Stimulated activated naive CD8-positive, alpha-beta T cell treated with anti-CD3 and anti-CD28 coated beads, Interleukin-15, Interleukin-2, amounts not matched to agents 100 ng/mL and 50 ng/mL, for 24 hours (primary cell): ENCODE data around the gene SECISBP2L.

Experiments used
- H3K27ac Mint-ChIP-seq: one replicate; pipeline ENCODE4 v1.8.0; 2021; ENCODE audit warnings: mild to moderate bottlenecking, mixed read lengths
- H3K27me3 Mint-ChIP-seq: one replicate; pipeline ENCODE4 v1.8.0; 2021; ENCODE audit warnings: mixed read lengths
- H3K36me3 Mint-ChIP-seq: one replicate; pipeline ENCODE4 v1.8.0; 2021; ENCODE audit warnings: low read depth, mixed read lengths
- H3K4me1 Mint-ChIP-seq: one replicate; pipeline ENCODE4 v1.8.0; 2021; ENCODE audit warnings: low read depth, mixed read lengths
- H3K4me3 Mint-ChIP-seq: one replicate; pipeline ENCODE4 v1.8.0; 2021; ENCODE audit warnings: mild to moderate bottlenecking, mixed read lengths
- H3K9me3 Mint-ChIP-seq: one replicate; pipeline ENCODE4 v1.8.0; 2021; ENCODE audit warnings: mixed read lengths

The SECISBP2L gene

GRCh38 chr15:49038382-49038781 lies 7.9 kb downstream of the SECISBP2L start:
- H3K4me3 Mint-ChIP-seq: no peak overlapping the region
- H3K27ac Mint-ChIP-seq: no peak overlapping the region
- peaks cover 20% of the 10 kb centered on the region for H3K36me3 Mint-ChIP-seq
- H3K9me3 Mint-ChIP-seq: no peaks in the 10 kb centered on the region
- H3K4me1 Mint-ChIP-seq: peaks cover 52% of the 10 kb centered on the region
- no peaks in the 10 kb centered on the region for H3K27me3 Mint-ChIP-seq

DNA sequence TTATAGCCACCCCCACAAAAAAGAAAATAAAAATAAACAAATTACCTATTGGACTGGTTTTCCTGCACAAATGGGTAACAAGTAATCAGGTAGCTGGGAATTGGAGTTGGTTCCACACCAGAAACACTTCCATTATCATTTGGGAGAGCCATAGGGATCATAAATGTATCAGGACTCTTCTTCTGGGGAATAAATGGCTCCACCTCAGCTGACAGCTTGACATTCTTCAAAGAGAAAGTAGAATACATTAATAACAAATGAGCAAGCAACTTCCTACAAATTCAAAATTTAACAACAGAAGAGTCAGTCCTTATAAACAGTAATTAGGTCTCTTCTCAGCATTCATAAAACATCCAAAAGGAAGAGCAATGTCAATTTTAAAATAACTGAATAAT lies 8.7 kb downstream of the SECISBP2L start:
- Mint-ChIP-seq H3K27me3 (no peaks in the 10 kb centered on the region), H3K4me1 (peaks cover 52% of the 10 kb centered on the region), H3K9me3 (no peaks in the 10 kb centered on the region), H3K27ac (no peak overlapping the region), H3K36me3 (peaks cover 25% of the 10 kb centered on the region), H3K4me3 (no peak overlapping the region)

DNA sequence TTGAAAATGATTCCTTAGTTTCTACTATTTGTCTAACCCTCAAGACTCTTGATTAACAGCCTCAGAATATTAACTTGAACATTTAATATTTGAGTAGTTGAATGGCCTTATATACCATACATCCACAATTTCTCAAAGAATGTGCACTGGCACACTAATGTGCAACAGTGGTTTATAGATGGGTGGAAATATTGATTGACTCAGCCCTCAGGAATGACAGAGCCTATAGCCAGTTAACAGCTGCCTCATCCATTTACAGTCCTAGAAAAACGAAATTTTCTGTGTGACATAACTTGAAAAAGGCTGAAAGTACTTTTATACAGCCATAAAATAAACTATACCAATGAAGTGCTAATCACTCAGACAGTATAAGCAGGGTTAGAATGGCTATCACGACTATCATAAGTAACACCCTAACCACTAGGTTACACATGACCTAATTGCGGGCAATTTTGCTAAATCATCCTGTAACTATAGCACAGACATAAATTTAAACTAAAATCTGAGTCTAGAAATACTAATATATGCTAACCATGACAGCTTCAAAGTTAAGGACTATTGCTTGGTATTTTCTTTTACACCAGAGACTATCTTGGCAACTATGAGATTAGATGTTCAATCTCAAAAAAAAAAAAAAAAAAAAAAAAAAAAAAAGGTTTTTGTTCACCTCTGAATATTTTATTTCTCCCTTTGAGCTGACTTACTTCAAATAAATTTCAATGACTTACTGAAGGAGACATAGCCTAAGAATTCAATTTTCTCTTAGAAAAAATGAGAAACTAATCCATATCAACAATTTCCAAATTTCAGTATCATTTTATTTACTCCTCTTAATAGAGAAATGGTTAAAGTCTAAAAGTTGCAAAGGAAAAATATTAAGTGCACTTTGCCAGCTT lies 9.3 kb downstream of the SECISBP2L start:
- H3K4me1 Mint-ChIP-seq: peaks cover 46% of the 10 kb centered on the region
- H3K36me3 Mint-ChIP-seq: peaks cover 21% of the 10 kb centered on the region
- no peak overlapping the region for H3K4me3 Mint-ChIP-seq
- no peaks in the 10 kb centered on the region for H3K9me3 Mint-ChIP-seq
- H3K27me3 Mint-ChIP-seq: no peaks in the 10 kb centered on the region
- H3K27ac Mint-ChIP-seq: no peak overlapping the region

DNA sequence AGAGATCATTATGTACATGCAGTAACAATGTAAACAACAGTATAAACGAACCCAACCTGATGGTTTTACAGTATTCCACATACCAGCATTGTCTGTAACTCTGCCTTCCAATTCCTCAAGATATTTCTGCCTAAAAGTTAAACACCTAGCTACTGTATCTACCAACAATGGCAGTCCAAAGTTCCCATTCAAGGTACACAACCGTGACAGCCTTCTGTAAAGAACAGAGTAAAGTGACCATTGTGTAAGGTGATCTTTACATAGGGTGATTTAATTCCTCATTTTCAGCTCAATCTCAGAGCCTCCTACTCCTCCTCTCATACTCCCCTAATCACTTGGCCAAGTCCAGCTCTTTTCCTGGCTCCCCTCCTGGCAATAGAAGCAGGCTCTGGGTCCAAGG lies 10.4 kb downstream of the SECISBP2L start:
- Mint-ChIP-seq H3K27me3 (no peaks in the 10 kb centered on the region), H3K27ac (no peak overlapping the region), H3K4me3 (no peak overlapping the region), H3K4me1 (peaks cover 35% of the 10 kb centered on the region), H3K9me3 (no peaks in the 10 kb centered on the region), H3K36me3 (peaks cover 14% of the 10 kb centered on the region)

DNA sequence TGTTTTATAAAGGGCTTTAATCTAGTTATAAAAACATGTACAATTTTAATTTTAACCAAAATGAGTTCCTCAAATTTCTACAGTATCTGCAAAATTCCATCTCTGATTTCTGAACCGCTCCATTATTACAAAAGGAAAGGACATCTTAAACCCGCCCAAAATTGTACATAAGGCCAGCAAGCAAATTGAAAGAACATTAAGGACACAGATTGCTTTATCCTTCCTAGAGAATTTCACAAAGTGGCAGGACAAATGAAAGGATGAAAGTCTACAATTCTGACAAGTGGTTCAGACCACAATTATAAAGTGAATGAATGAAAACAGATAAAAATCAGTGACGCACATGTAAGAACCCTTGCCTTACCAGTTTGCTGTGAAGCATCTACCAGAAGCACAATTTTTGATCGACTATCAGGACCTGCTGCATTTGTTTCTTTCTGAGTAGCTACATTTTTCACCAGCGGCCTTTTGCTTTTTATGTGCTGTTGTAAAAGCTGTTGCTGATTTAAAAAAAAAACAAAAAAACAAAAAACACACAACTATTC lies 13.6 kb downstream of the SECISBP2L start:
- peaks cover 37% of the 10 kb centered on the region for H3K36me3 Mint-ChIP-seq
- peaks cover 12% of the 10 kb centered on the region for H3K4me1 Mint-ChIP-seq
- no peaks in the 10 kb centered on the region for H3K27me3 Mint-ChIP-seq
- no peak overlapping the region for H3K27ac Mint-ChIP-seq
- no peak overlapping the region for H3K4me3 Mint-ChIP-seq
- no peaks in the 10 kb centered on the region for H3K9me3 Mint-ChIP-seq

DNA sequence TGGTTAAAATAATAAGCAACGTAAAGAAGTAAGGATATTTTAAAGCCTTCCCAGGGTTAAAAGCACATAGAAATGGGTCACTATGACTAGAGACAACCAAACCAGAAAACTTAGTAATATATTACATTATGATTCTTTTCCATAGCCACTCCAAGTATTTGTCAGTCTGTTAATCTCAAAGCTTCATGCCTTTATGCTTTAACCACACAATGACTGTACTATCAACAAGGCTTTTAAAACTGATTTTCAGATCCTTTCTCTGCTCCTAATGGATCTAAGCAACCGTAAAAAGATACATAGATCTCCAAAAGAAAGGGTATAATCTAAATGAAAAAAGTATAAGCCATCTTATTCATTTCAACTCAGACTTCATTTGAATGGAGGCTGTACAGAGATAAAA lies 14.4 kb downstream of the SECISBP2L start:
- H3K36me3 Mint-ChIP-seq: peaks cover 40% of the 10 kb centered on the region
- H3K27me3 Mint-ChIP-seq: no peaks in the 10 kb centered on the region
- no peak overlapping the region for H3K4me3 Mint-ChIP-seq
- H3K9me3 Mint-ChIP-seq: no peaks in the 10 kb centered on the region
- H3K27ac Mint-ChIP-seq: no peak overlapping the region
- H3K4me1 Mint-ChIP-seq: peaks cover 3% of the 10 kb centered on the region

GRCh38 chr15:49026700-49027099 lies 19.5 kb downstream of the SECISBP2L start:
- Mint-ChIP-seq H3K27ac (no peak overlapping the region), H3K4me3 (no peak overlapping the region), H3K27me3 (no peaks in the 10 kb centered on the region), H3K36me3 (peaks cover 43% of the 10 kb centered on the region), H3K4me1 (no peaks in the 10 kb centered on the region), H3K9me3 (no peaks in the 10 kb centered on the region)

GRCh38 chr15:49024840-49025239 lies 21.4 kb downstream of the SECISBP2L start:
- no peak overlapping the region for H3K4me3 Mint-ChIP-seq
- no peaks in the 10 kb centered on the region for H3K4me1 Mint-ChIP-seq
- H3K27ac Mint-ChIP-seq: no peak overlapping the region
- no peaks in the 10 kb centered on the region for H3K9me3 Mint-ChIP-seq
- no peaks in the 10 kb centered on the region for H3K27me3 Mint-ChIP-seq
- H3K36me3 Mint-ChIP-seq: peaks cover 39% of the 10 kb centered on the region

DNA sequence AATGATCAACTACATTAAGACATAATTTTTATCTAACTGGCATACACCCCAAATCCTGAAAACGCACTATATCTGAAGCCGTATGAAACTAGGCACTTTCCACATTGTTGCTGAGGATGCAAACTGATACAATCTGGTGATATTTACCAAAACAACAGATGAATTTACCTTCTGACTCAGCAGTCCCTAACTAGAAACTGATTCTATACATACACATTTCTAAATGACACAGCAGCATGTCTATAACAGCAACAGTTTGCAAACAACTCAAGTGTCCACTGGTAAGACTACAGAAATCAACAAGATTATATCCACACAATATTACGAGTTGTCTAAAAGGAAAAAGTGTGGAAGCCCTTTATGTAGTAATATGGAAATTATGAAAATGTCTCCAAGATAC lies 22.9 kb downstream of the SECISBP2L start:
- H3K4me1 Mint-ChIP-seq: no peaks in the 10 kb centered on the region
- H3K27ac Mint-ChIP-seq: no peak overlapping the region
- no peak overlapping the region for H3K4me3 Mint-ChIP-seq
- H3K27me3 Mint-ChIP-seq: no peaks in the 10 kb centered on the region
- no peaks in the 10 kb centered on the region for H3K9me3 Mint-ChIP-seq
- peaks cover 33% of the 10 kb centered on the region for H3K36me3 Mint-ChIP-seq

DNA sequence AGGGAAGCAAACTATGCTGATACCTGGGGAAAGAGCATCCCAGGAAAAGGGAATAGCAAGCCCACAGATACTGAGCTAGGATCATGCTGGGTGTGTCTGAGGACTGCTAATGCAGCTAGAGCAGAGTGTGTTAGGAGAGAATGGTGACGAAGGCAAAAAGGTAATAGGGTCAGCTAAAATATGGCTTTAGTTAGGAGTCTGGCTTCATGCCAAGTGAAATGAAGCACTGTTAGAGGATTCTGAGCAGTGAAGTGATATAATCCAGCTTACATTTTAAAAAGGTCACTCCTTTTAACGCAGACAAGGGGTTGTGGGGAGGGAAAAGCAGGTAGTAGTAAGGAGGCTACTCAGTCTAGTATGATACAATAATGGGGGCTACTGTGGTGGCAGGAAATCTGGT lies 30.4 kb downstream of the SECISBP2L start:
- H3K9me3 Mint-ChIP-seq: no peaks in the 10 kb centered on the region
- H3K27me3 Mint-ChIP-seq: no peaks in the 10 kb centered on the region
- no peak overlapping the region for H3K4me3 Mint-ChIP-seq
- peaks cover 50% of the 10 kb centered on the region for H3K36me3 Mint-ChIP-seq
- no peak overlapping the region for H3K27ac Mint-ChIP-seq
- H3K4me1 Mint-ChIP-seq: peaks cover 8% of the 10 kb centered on the region

GRCh38 chr15:48999314-48999713 lies 46.9 kb downstream of the SECISBP2L start:
- peaks cover 74% of the 10 kb centered on the region for H3K36me3 Mint-ChIP-seq
- peaks cover 15% of the 10 kb centered on the region for H3K9me3 Mint-ChIP-seq
- no peaks in the 10 kb centered on the region for H3K4me1 Mint-ChIP-seq
- H3K27ac Mint-ChIP-seq: no peak overlapping the region
- H3K27me3 Mint-ChIP-seq: no peaks in the 10 kb centered on the region
- no peak overlapping the region for H3K4me3 Mint-ChIP-seq

DNA sequence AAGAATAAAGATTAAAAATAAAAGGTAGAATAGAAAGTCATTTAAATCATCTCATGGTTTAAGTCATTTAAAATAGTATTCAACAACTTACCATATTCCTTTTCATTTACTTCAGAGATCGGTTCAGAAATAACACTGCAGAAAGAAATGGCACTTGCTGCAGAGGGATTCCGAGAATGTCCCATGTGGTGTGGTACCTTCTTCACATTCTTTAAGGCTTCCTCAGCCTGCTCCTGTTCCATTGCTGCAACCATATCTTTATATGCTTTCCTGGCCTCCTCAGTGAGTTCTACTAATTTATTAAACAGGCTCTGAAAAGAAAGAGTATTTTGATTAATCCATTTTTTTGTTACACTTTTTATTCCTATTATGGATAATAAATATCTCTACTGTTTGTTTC lies 50.0 kb downstream of the SECISBP2L start:
- Mint-ChIP-seq H3K4me3 (no peak overlapping the region), H3K36me3 (peaks cover 68% of the 10 kb centered on the region)

GRCh38 chr15:48993380-48993779 lies 52.9 kb downstream of the SECISBP2L start:
- no peak overlapping the region for H3K4me3 Mint-ChIP-seq
- no peaks in the 10 kb centered on the region for H3K9me3 Mint-ChIP-seq
- no peak overlapping the region for H3K27ac Mint-ChIP-seq
- no peaks in the 10 kb centered on the region for H3K4me1 Mint-ChIP-seq
- peaks cover 54% of the 10 kb centered on the region for H3K36me3 Mint-ChIP-seq
- H3K27me3 Mint-ChIP-seq: no peaks in the 10 kb centered on the region

More for the DNA sequence above, 50.0 kb downstream of the SECISBP2L start:
- H3K4me1 Mint-ChIP-seq: no peaks in the 10 kb centered on the region
- H3K27me3 Mint-ChIP-seq: no peaks in the 10 kb centered on the region
- H3K27ac Mint-ChIP-seq: no peak overlapping the region
- no peaks in the 10 kb centered on the region for H3K9me3 Mint-ChIP-seq

DNA sequence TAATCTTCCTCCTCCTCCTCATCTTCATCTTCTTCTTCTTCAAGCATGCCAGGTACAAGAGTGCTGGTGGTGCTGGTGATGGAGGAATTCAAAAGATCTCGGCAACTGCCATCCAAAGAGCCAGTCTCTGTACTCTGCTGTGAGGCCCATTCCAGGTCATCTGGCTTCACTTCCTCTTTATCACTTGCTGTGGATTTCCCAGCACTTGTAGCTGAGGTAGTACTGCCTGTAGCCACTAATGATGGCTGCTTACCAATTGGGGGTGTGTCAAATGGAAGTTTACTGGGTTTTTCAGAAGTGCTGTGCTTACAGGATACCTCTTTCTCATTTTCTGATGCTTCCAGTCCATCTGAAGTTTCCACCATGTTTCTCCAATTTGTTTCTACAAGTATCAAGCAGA lies 53.7 kb downstream of the SECISBP2L start:
- H3K36me3 Mint-ChIP-seq: peaks cover 52% of the 10 kb centered on the region
- no peaks in the 10 kb centered on the region for H3K9me3 Mint-ChIP-seq
- H3K27me3 Mint-ChIP-seq: no peaks in the 10 kb centered on the region
- H3K27ac Mint-ChIP-seq: no peak overlapping the region
- H3K4me3 Mint-ChIP-seq: no peak overlapping the region
- no peaks in the 10 kb centered on the region for H3K4me1 Mint-ChIP-seq

DNA sequence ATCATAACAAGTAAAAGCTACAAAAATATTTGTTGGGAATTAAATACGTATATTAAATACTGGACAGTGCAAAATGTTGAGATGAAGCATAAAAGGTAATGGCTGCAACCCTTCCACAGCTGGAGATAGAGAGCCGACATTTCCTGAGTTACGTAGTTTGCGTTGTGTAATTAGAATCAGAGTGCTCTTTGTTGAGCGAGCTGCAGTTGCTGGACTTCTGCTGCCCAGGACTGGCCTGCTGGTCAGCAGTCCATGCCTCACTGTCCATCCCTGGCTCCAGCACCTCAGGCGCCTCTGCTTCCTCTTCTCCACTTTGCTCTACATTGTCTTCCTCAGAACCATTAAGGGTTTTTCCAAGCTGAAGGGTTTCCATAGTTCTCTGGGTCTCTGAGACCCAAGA lies 54.1 kb downstream of the SECISBP2L start:
- no peak overlapping the region for H3K27ac Mint-ChIP-seq
- H3K4me1 Mint-ChIP-seq: no peaks in the 10 kb centered on the region
- H3K4me3 Mint-ChIP-seq: no peak overlapping the region
- peaks cover 48% of the 10 kb centered on the region for H3K36me3 Mint-ChIP-seq
- no peaks in the 10 kb centered on the region for H3K27me3 Mint-ChIP-seq
- H3K9me3 Mint-ChIP-seq: no peaks in the 10 kb centered on the region

DNA sequence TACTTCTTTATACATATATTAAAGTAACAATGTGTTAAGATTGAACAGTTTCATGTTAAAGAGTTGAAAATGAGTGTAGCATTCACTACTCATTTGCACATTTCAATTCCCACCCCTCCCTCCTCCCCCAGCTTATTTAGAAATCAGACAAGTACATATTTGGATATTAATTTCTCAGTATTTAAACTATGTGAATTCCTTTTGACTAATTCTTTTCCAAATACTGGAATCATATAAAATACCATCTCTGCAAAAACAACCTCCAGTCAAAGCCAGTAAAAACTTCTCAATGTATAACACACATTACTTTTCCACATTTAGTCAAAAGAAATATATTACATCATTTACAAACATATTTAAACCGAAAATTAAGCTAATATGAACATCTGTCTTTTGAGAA lies 57.1 kb downstream of the SECISBP2L start:
- Mint-ChIP-seq H3K36me3 (peaks cover 27% of the 10 kb centered on the region), H3K4me3 (no peak overlapping the region), H3K27ac (no peak overlapping the region), H3K4me1 (no peaks in the 10 kb centered on the region), H3K27me3 (no peaks in the 10 kb centered on the region), H3K9me3 (peaks cover 4% of the 10 kb centered on the region)
